Endothelial cell of umbilical vein (primary cell): ENCODE results near the gene HPS3.

Experiments used
- CTCF ChIP-seq, 2 donors: IDR thresholded peaks; 1 replicate in 1 of 2; 2 replicates in 1 of 2; pipeline ENCODE4 v1.5.1; 2011; ENCODE audit warnings: low read length in 2 of 2, mild to moderate bottlenecking in 2 of 2, moderate library complexity in 2 of 2, control low read depth in 1 of 2, inconsistent platforms in 1 of 2, low read depth in 1 of 2; ENCODE audit not compliant: insufficient read depth in 1 of 2; ENCODE audit errors: extremely low read depth in 1 of 2
- EZH2 ChIP-seq: IDR thresholded peaks from 2 replicates; pipeline ENCODE4 v1.6.1; 2012; ENCODE audit warnings: borderline replicate concordance, low read depth, mild to moderate bottlenecking, moderate library complexity, low read length, inconsistent platforms; ENCODE audit not compliant: severe bottlenecking
- GATA2 ChIP-seq: IDR thresholded peaks from 2 replicates; pipeline ENCODE4 v1.7.0; 2011; ENCODE audit warnings: low read depth, mild to moderate bottlenecking, moderate library complexity, mixed read lengths, low read length; ENCODE audit not compliant: insufficient read length, insufficient read depth
- MYC ChIP-seq: IDR thresholded peaks from one replicate; pipeline ENCODE4 v1.6.1; 2011; ENCODE audit warnings: mild to moderate bottlenecking, low read depth, low read length
- POLR2A ChIP-seq: IDR thresholded peaks from 2 replicates; pipeline ENCODE4 v1.6.1; 2012; ENCODE audit warnings: low read depth, mild to moderate bottlenecking, control low read depth, low read length
- TF ChIP-seq, protein P1 (sequence below): IDR thresholded peaks from 2 replicates; pipeline ENCODE4 v1.6.1; 2011; ENCODE audit not compliant: insufficient read depth, insufficient read length

- TF ChIP-seq CTCF (IDR thresholded peaks at IDR 0.05; ENCODE audit: extremely low read depth in 1 of 2, insufficient read depth in 1 of 2, low read depth in 1 of 2, low read length in 2 of 2) (no peak), EZH2 (no peak), POLR2A (no peak), MYC (no peak), GATA2 (no peak)
- TF ChIP-seq, protein P1, sequence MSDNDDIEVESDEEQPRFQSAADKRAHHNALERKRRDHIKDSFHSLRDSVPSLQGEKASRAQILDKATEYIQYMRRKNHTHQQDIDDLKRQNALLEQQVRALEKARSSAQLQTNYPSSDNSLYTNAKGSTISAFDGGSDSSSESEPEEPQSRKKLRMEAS: no peak
These were observed 5.1 kb downstream of the HPS3 start for GRCh38 chr3:149134575-149134974.
